Activated CD4-positive, alpha-beta T cell treated with anti-CD3 and anti-CD28 coated beads for 1 hour (primary cell): ENCODE results near the gene BST2.

ENCODE experiments used
- DNase-seq: peaks from one replicate; pipeline ENCODE4 v3.0.0-alpha.2; 2020

The BST2 gene, protein sequence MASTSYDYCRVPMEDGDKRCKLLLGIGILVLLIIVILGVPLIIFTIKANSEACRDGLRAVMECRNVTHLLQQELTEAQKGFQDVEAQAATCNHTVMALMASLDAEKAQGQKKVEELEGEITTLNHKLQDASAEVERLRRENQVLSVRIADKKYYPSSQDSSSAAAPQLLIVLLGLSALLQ

DNA sequence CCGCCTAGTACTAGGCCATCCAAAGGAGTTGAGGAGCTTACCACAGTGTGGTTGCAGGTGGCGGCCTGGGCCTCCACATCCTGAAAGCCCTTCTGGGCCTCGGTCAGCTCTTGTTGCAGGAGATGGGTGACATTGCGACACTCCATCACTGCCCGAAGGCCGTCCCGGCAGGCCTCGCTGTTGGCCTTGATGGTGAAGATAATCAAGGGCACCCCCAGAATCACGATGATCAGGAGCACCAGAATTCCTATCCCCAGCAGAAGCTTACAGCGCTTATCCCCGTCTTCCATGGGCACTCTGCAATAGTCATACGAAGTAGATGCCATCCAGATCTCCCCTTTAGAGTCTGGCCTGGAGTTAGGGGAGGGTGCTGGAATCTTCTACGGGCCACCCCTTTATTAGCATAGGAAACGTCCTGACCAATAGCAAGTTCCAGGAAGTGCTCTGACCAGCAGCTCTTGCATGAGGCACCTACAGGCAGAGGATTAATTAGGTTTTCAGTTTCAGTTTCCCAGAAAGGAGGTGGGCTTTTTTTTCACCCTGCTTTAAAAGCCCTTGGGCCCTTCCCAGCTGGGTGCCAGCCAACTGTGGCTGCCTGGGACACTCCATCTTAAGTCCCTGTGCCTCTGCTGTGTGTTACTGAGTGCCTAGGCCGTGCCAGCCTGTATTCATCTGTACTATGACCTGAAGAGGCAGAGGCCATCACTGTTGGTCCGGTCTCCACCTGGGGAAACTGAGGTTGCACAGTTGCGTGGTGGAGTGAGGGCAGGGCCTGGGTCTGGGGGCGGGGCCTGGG lies at the start of gene BST2:
BST2 (minus strand) TSS at position 381 of the 796 bp plus-strand sequence; CDS start at position 326, 55 bp downstream.
- DNase-seq, result peak; percentile 57

- DNase-seq, result no peak
Observed at GRCh38 chr19:17454576-17455071, 49.2 kb upstream of the BST2 start.

- DNase-seq, result no peak
Observed at GRCh38 chr19:17451820-17452219, 46.4 kb upstream of the BST2 start.

DNA sequence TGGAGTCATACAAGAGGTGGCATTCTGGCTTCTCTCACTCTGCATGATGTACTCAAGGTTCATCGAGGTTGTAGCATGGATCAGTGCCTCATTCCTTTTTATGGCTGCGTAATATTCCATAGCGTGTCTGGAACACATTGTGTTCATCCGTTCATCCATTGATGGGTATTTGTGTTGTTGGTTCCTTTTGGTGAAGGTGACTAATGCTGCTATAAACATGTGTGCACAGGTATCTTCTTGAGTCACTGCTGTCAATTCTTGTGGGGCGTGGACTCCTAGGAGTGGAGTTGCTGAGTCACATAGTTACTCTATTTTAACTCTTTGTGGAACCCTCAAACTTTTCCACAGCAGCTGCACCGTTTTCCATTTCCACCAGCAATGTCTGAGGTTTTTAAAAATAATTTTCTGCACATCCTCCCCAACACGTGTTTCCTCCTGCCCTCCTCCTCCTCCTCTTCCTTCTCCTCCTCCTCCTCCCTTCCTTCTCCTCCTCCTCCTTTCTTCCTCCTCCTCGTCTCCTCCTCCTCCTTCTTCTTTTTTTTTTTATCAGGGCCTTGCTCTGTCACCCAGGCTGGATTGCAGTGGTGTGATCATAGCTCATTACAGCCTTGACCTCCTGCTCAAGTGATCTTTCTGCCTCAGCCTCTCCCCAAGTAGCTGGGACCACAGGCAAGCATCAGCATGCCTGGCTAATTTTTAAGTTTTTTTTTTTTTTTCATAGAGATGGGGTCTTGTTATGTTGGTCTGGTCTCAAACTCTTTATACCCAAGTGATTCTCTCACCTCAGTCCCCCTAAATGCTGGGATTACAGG lies 45.0 kb upstream of the BST2 start:
- peak; percentile 31 for DNase-seq

DNA sequence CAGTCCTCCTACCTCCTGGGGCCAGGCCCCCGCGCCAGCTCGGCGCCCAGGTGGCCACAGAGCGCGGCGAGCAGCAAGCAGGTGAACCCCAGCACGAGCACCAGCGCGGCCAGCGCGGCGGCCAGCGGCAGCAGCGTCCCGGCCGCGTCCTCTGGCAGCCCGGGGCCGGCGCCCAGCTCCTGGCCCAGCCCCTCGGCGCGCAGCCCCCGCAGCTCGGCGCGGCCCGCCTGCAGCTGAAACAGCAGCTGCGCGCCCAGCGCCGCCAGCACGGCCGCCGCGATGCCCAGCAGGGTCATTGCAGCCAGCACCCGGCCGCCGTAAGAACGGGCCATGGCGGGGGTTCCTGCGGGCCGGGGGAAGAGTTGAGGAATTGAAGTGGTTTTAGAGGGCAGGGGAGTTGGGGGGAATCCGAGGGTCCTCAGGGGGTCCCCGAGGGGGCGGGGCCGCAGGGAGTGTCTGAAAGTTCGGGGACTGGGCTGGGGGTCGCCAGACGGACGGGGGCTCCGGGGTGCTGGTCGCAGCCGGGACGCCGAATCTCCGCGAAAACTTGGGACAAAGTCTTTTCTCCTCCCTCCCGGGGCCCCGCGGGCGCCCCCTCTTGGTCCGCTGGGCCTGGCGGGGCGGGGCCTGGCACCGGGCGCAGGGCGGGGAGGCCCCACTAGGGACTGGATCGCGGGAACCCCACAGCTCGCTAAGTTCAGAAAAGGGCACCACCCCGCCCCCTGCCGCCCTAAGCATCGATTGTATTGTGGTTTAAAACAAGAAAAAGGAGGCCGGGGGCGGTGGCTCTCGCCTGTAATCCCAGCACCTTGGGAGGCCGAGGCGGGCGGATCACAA lies 42.9 kb upstream of the BST2 start, which contains the start of gene TMEM221:
TMEM221 (minus strand) TSS at position 538 of the 837 bp plus-strand sequence; CDS start at position 332, 206 bp downstream.
- DNase-seq, result peak; percentile 48

GRCh38 chr19:17447704-17448130 lies 42.3 kb upstream of the BST2 start:
- DNase-seq, result no peak

DNA sequence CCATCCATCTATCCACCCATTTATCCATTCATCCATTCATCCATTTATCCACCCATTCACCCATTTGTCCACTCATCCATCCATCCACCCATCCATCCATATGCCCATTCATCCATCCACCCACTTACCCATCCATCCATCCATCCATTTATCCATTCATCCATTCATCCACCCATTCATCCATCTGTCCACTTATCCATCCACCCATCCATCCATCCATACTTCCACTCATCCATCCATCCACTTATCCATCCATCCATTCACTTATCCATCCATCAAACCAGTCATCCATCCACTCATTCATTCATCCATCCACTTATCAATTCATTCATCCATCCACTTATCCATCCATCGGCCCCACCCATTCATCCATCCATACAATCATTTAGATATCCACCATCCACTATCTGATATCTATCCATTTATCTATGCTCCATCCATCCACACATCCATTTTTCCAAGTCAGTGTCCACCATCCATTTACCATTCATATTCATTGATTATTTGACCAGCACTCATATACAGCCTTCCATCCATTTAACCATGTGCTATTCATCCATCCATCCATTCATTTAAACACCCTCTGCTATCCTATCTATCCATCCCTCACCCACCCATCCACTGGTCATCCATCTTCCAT lies 40.2 kb upstream of the BST2 start:
- DNase-seq, result no peak

- no peak for DNase-seq
Observed at GRCh38 chr19:17441241-17442021, 36.0 kb upstream of the BST2 start.

- no peak for DNase-seq
Observed at GRCh38 chr19:17436874-17437267, 31.4 kb upstream of the BST2 start.

GRCh38 chr19:17436094-17436873 lies 30.9 kb upstream of the BST2 start:
- DNase-seq, result no peak

DNA sequence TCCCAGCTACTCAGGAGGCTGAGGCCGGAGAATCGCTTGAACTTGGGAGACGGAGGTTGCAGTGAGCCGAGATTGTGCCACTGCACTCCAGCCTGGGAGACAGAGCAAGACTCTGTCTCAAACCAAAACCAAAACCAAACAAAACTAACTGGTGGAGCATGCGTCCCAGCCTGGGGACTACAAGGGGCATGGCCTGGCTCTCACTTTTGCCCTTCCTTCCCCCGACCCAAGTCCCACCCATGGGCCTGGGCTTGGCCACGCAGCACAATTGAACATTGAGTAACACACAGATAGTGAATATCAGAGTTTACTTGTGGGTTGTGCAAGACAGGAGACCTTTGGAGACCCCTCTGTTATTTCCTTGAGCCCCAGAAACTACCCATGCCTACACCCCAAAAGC lies 29.8 kb upstream of the BST2 start:
- DNase-seq, result no peak

- DNase-seq, result no peak
Observed at GRCh38 chr19:17431417-17431816, 26.0 kb upstream of the BST2 start.

DNA sequence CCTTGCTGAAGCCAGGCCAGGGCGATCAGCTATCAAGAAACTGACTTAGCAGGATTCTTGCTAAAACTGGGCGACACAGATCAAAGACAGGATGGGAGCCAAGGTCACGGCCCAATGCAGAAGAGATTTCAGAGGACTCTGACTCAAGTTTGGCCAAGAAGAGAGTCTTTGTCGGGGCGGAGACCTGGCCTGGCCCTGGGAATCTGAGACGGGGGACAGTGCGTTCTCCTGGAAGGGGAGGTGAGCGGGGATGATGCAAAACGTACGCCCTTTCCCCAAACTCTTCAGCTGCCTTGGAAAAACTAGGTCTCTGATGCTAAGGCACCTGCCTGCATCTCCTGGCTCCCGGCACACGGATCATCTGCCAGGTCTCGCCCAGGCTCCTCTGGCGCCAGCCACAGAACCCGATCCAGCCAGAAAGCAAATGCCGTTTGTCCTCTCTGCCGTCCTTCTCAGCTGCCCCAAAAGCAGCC lies 24.2 kb upstream of the BST2 start:
- DNase-seq, result no peak

DNA sequence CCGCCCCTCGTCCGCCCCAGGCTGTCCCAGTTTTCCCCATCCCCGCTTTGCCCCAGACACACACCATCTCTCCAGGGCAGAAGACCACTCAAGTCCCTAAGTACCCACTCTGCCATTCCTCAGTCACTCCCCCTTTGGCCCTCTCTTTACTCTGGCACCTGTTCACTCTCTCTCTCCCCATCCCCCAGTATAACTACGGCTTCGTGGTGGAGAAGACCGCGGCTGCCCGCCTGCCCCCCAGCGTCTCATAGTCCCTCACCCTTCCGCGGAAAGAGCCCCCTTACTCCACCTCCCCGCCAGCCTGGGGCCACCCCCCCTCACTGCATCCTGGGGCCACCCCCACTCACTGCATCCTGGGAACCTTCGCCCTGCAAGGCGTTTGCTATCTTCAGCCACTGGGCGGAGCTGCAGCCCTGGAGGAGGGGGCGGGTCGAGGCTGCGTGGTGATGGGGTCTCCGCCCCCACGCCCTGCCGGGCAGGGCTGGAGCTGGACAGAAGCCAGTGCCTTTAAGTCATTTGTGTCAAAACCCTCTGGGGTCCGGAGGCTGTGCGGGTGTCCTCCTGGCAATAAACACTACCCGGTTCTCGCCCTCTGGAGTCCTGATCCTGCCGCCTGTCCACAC lies 19.4 kb upstream of the BST2 start:
- no peak for DNase-seq

GRCh38 chr19:17423429-17424208 lies 18.2 kb upstream of the BST2 start:
- DNase-seq, result no peak

- no peak for DNase-seq
Observed at GRCh38 chr19:17421942-17422341, 16.5 kb upstream of the BST2 start.

DNA sequence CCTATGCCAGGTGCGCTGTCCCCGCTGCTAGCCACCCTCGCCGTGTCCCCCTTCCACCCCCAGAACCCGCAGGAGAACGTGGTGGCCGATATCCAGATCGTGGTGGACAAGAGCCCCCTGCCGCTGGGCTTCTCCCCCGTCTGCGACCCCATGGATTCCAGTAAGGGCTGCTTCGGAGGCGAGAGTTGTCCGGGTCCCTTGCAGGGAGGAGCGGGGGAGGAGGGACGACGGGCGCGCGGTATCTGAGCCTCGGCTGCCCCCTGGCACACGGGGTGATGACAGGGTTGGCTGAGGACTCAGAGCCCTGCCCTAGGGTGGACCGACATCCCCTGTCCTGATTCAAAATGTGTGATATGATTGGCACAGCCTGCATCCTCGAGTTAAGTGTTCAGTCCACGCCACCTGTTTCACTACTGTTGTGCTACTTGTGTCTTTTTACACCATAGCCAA lies 15.1 kb upstream of the BST2 start:
- no peak for DNase-seq

GRCh38 chr19:17419621-17420474 lies 14.4 kb upstream of the BST2 start, which contains the start of gene MVB12A:
Gene MVB12A (plus strand): TSS chr19:17420047. CDS start chr19:17420136, 89 bp downstream.
- DNase-seq, result peak; percentile 94
